BLaER1 treated with 17β-estradiol and CSF1 and Interleukin-3, amounts not matched to agents 10 nM and 100 nM (cell line): ENCODE results near the gene NUDT4.
A peak's percentile ranks its signal among the peaks of the same experiment; 100 is the strongest.
"Not testable (repeated sequence)": the region's sequence is repeated elsewhere in the genome, so short reads cannot be mapped to it uniquely, and the experiment has no call there.

ENCODE experiments used
- H3K27ac ChIP-seq, 11 experiments: shearing (Covaris generic); formaldehyde crosslinking; 2 replicates each; pipeline ENCODE4 v1.8.1; 2022
- H3K27me3 ChIP-seq, 11 experiments: shearing (Covaris generic); formaldehyde crosslinking; 2 replicates each; pipeline ENCODE4 v1.8.1; 2022
- H3K36me3 ChIP-seq, 11 experiments: shearing (Covaris generic); formaldehyde crosslinking; 2 replicates each; pipeline ENCODE4 v1.8.1; 2022
- H3K4me1 ChIP-seq, 10 experiments: shearing (Covaris generic); formaldehyde crosslinking; 2 replicates each; pipeline ENCODE4 v1.8.1; 2022
- H3K4me2 ChIP-seq, 11 experiments: shearing (Covaris generic); formaldehyde crosslinking; 2 replicates each; pipeline ENCODE4 v1.8.1; 2022
- H3K4me3 ChIP-seq, 10 experiments: shearing (Covaris generic); formaldehyde crosslinking; 2 replicates each; pipeline ENCODE4 v1.8.1; 2022
- H3K9ac ChIP-seq, 11 experiments: shearing (Covaris generic); formaldehyde crosslinking; 2 replicates each; pipeline ENCODE4 v1.8.1; 2022
- H3K9me3 ChIP-seq, 11 experiments: shearing (Covaris generic); formaldehyde crosslinking; replicated peaks in 1 of 11; 2 replicates each; pipeline ENCODE4 v1.8.1; 2022
- H4K20me1 ChIP-seq, 11 experiments: shearing (Covaris generic); formaldehyde crosslinking; 2 replicates each; pipeline ENCODE4 v1.8.1; 2022
- Cebpa-rat ChIP-seq, 11 experiments: shearing (Covaris generic); IDR thresholded peaks; 2 replicates each; pipeline ENCODE4 v1.8.1; 2022

NUDT4 gene

DNA sequence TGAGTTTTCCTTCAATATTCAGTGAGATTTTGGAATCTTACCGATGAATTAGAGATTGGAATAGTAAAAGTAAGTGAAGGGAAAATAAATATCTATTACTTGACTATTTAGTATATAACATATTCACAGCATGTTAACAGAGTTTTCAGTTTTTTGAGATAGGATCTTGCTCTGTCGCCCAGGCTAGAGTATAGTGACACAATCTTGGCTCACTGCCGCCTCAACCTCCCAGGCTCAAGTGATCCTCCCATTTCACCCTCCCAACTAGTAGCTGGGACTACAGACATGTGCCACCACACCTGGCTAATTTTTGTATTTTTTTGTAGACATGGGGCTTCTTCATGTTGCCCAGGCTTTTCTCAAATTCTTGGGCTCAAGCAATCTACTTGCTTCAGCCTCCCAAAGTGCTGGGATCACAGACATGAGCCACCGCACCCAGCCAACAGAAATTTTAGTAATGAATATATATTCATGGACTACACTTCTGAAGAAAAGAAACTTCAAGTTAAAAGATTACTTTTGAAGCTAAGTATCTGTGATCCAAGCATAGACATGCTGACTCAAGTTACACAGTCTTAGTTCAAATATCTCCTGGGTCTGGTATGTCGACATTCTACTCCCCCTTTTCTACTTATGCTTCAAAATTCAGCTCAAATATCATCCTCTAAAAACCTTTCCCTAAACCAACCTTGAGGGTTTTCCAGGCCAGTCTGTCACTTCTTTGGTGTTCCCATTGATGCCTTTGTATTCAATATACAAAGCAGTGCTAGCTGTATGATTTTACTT is 50.2 kb downstream of the NUDT4 start:
- TF ChIP-seq Cebpa-rat (IDR thresholded peaks at IDR 0.05) = no peak
- H3K4me1 ChIP-seq = peaks cover 41 to 72% (median 49%) of the 10 kb centered on the region in 10 experiments
- peaks cover 0 to 32% (median under 1%) of the 10 kb centered on the region in 11 experiments; a peak in 5 of 22 replicates for H3K36me3 ChIP-seq
- no peaks in the 10 kb centered on the region for H3K27me3 ChIP-seq
- H3K27ac ChIP-seq = no peak overlapping the region
- H3K4me2 ChIP-seq = peak overlapping the region in 5 of 11 experiments; percentile 5 to 81 (median 66); a peak in 6 of 22 replicates
- H3K9ac ChIP-seq = no peak overlapping the region
- no peaks in the 10 kb centered on the region for H3K9me3 ChIP-seq
- peaks cover 94 to 100% (median 100%) of the 10 kb centered on the region in 11 experiments for H4K20me1 ChIP-seq
- no peak overlapping the region for H3K4me3 ChIP-seq

DNA sequence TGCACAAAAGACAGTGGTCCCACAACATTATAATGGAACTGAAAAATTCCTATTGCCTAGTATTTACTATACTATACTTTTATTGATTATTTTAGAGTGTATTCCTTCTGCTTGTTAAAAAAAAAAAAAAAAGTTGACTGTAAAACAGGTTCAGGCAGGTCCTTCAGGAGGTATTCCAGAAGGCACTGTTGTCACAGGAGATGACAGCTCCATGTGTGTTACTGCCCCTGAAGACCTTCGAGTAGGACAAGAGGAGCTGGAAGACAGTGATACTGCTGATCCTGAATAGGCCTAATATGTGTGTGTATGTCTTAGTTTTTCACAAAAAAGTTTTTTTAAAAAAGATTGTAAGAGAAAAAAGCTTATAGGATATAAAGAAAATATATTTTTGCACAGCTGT is 51.7 kb downstream of the NUDT4 start:
- Histone ChIP-seq H3K36me3 (peaks cover 0 to 28% (median 0%) of the 10 kb centered on the region in 11 experiments; a peak in 4 of 22 replicates), H3K9me3 (no peaks in the 10 kb centered on the region), H3K27ac (no peak overlapping the region), H3K4me2 (no peak overlapping the region; a peak in 1 of 22 replicates), H3K4me1 (peaks cover 44 to 67% (median 49%) of the 10 kb centered on the region in 10 experiments), H3K9ac (no peak overlapping the region), H3K4me3 (no peak overlapping the region), H3K27me3 (no peaks in the 10 kb centered on the region), H4K20me1 (peaks cover 94 to 100% (median 100%) of the 10 kb centered on the region in 11 experiments)
- TF ChIP-seq Cebpa-rat (IDR thresholded peaks at IDR 0.05) = no peak

DNA sequence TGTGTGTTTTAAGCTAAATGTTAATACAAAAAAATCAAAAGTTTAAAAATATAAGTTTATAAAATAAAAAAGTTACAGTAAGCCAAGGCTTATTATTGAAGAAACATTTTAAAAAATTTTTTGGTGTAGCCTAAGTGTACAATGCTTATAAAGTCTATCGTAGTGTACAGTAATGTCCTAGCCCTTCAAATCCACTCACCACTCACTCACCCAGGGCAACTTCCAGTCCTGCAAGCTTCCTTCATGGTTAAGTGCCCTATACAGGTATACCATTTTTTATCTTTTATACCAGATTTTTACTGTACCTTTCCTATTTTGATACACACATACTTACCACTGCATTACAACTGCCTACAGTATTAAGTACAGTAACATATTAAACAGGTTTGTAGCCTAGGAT is 52.1 kb downstream of the NUDT4 start:
- peaks cover 94 to 100% (median 100%) of the 10 kb centered on the region in 11 experiments for H4K20me1 ChIP-seq
- H3K4me2 ChIP-seq = 0 out of 22 replicates have a peak overlapping the region, but pooled peaks of 1 of the 11 experiments have one; percentile 3
- H3K4me3 ChIP-seq = no peak overlapping the region
- H3K4me1 ChIP-seq = peaks cover 47 to 67% (median 52%) of the 10 kb centered on the region in 10 experiments
- no peak overlapping the region for H3K27ac ChIP-seq
- no peaks in the 10 kb centered on the region for H3K9me3 ChIP-seq
- no peaks in the 10 kb centered on the region for H3K27me3 ChIP-seq
- TF ChIP-seq Cebpa-rat (IDR thresholded peaks at IDR 0.05) = no peak
- H3K9ac ChIP-seq = no peak overlapping the region
- peaks cover 0 to 28% (median 0%) of the 10 kb centered on the region in 11 experiments; a peak in 3 of 22 replicates for H3K36me3 ChIP-seq

DNA sequence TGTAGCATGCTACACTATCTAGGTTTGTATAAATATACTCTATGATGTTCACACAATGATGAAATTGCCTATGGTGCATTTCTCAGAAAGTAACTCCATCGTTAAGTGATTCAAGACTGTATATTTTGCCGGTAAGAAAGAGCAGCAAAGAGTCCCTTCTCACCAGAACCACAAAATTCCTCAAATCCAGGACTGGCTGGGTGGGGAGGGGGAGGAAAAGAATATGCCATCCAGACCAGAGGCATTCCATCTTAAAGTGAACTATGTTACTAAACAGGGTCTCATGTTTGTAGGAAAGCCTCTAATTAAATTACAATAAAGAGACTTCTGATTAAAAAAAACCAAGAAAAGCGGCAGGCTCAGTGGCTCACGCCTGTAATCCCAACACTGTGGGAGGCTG is 52.6 kb downstream of the NUDT4 start:
- Histone ChIP-seq H3K4me1 (peaks cover 47 to 67% (median 53%) of the 10 kb centered on the region in 10 experiments), H3K36me3 (peaks cover 0 to 28% (median 0%) of the 10 kb centered on the region in 11 experiments; a peak in 3 of 22 replicates), H3K4me3 (no peak overlapping the region), H3K27me3 (no peaks in the 10 kb centered on the region), H4K20me1 (peaks cover 94 to 100% (median 100%) of the 10 kb centered on the region in 11 experiments), H3K9me3 (no peaks in the 10 kb centered on the region), H3K4me2 (peak overlapping the region in 1 of 11 experiments; percentile 3; a peak in 1 of 22 replicates), H3K9ac (no peak overlapping the region), H3K27ac (no peak overlapping the region)
- TF ChIP-seq Cebpa-rat (IDR thresholded peaks at IDR 0.05) = no peak

DNA sequence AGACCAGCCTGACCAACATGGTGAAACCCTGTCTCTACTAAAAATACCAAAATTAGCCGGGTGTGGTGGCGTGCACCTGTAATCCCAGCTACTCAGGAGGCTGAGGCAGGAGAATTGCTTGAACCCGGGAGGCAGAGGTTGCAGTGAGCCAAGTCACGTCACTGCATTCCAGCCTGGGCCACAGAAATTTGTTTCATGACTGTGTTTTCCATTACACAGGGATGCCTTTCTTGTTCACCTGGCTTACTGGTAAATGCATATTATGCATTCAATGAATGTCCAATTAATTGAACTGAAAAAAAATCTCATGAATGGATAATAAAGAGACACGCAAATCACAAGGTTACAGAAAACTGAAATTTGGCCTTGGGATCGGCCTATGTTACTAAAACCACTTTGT is 54.3 kb downstream of the NUDT4 start:
- H3K4me3 ChIP-seq, H3K27me3 ChIP-seq, H3K9me3 ChIP-seq, H3K4me2 ChIP-seq, H3K27ac ChIP-seq, H3K9ac ChIP-seq: not testable (repeated sequence)
- Histone ChIP-seq H3K36me3 (peaks cover 0 to 28% (median under 1%) of the 10 kb centered on the region in 11 experiments; a peak in 5 of 22 replicates), H4K20me1 (peaks cover 91 to 100% (median 100%) of the 10 kb centered on the region in 11 experiments), H3K4me1 (peaks cover 47 to 67% (median 53%) of the 10 kb centered on the region in 10 experiments)

DNA sequence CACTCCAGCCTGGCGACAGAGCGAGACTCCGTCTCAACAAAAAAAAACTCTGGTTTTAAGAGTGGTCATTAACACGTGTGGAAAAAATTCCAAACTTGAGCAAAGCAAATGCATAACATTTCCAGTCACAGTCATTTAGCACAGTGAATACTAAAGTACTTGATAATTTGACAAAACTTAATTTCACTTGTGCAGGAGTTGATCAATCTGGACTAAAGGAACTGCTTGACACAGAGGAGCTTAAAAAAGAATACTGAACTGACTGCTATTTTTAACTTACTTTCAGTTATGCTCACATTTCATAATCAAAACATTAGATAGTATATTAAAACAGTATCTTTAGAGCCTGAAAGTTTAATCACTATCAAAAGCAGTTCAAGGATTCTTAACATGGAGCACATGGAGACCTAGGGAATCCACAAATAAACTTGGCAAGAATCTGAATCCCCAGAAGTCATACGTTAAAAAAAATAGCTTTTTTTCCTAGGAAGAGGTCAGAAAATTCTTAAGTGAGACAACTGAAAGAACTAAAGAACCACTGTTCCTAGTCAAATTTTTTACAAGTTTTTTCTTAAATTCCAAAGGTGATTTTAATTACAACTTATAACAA is 56.6 kb downstream of the NUDT4 start:
- Histone ChIP-seq H3K9ac (peak overlapping the region; percentile 19 to 67 (median 50); a peak in 17 of 22 replicates), H3K9me3 (no peaks in the 10 kb centered on the region), H3K27ac (peak overlapping the region in 10 of 11 experiments; percentile 4 to 65 (median 62); a peak in 18 of 22 replicates), H3K4me2 (peak overlapping the region; percentile 58 to 92 (median 84)), H3K36me3 (peaks cover 0 to 14% (median 3%) of the 10 kb centered on the region in 11 experiments; a peak in 5 of 22 replicates), H4K20me1 (peaks cover 91 to 100% (median 100%) of the 10 kb centered on the region in 11 experiments), H3K4me3 (peak overlapping the region in 4 of 10 experiments; percentile 12 to 32 (median 26); a peak in 4 of 20 replicates), H3K4me1 (peaks cover 55 to 71% (median 61%) of the 10 kb centered on the region in 10 experiments), H3K27me3 (no peaks in the 10 kb centered on the region)
- TF ChIP-seq Cebpa-rat (IDR thresholded peaks at IDR 0.05) = no peak

DNA sequence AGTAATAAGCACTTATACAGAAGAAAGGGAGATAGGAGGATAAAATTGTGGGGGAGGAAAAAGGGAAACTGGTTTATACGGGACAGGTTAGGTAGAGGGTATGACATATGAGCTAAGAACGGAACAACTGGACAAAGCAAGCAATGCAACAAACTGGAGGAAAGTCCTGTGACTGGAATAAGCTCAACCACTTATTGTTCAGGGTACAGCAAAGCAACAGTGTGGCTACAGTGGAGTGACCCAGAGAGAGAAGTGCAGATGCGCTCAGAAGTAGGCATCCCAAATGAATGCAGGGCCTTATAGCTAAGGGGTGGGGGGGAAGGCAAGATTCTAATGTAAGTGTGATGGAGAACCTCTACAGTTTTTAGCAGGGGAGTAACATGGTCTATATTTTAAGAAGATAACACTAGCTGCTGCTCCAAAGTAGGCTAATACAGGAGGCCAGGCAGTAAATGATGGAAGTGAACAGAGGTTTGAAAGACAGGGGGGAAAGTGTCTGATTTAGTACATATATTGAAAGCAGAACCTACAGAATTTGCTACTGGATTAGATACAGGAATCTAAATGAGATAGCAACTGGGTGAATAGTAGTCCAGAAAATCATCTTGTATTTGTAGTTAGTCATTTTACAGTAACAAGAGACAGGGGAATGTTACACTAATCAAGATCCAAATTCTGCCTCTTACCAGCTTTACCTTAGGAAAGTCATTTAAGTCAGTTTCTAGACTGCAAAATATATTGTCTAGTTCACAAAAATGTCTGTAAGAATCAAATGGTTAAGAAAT is 60.7 kb downstream of the NUDT4 start:
- Histone ChIP-seq H3K36me3 (peaks cover 0 to 8% (median 0%) of the 10 kb centered on the region in 11 experiments; a peak in 4 of 22 replicates), H3K27me3 (no peaks in the 10 kb centered on the region), H3K4me3 (no peak overlapping the region), H3K9me3 (no peaks in the 10 kb centered on the region), H3K9ac (peak overlapping the region in 1 of 11 experiments; percentile 99; a peak in 1 of 22 replicates), H3K4me2 (peak overlapping the region; percentile 42 to 92 (median 85); a peak in 21 of 22 replicates), H3K4me1 (peaks cover 71 to 81% (median 78%) of the 10 kb centered on the region in 10 experiments), H3K27ac (no peak overlapping the region), H4K20me1 (peaks cover 71 to 82% (median 80%) of the 10 kb centered on the region in 11 experiments)
- no peak for TF ChIP-seq Cebpa-rat (IDR thresholded peaks at IDR 0.05)

DNA sequence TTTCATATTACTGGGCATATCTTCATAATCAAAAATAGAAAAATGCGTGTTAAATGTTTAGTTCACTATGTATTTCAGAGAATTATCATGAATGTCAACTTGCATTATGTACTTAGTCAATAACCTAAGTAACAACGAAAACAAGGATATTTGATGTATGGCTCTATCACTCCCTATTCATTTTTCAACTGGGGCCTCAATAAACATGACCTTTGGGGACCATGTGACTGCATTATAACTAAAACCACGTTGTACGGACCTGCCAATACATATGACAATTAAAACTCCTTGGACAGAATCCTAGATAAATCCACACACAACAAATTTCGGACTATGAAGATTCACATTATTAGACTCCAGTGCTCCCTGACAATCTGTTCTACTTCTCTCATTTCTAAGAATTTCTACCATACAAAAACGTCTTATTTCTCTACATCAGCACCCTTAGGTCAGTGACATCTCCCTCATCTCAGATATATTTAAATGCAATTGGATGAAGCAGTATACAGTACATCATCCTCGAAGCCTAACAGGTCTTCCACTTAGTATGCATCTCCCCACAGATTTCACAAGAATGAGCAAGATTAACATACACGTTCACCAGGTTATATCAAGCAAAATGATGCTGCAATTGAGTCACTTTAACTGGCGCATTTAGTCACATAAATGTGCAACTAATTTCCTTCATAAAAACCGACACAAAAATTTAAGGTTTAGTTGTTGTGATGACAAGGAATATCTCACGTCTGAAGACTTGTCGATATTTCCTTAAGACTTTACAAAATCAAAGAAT is 62.5 kb downstream of the NUDT4 start:
- Histone ChIP-seq H3K4me2 (peak overlapping the region; percentile 76 to 92 (median 86)), H3K4me1 (peaks cover 55 to 63% (median 62%) of the 10 kb centered on the region in 10 experiments), H3K9me3 (no peaks in the 10 kb centered on the region), H3K27ac (peak overlapping the region; percentile 96 to 100 (median 99); a peak in 21 of 22 replicates), H3K36me3 (peaks cover 0 to 8% (median 0%) of the 10 kb centered on the region in 11 experiments; a peak in 4 of 22 replicates), H3K27me3 (no peaks in the 10 kb centered on the region), H3K9ac (peak overlapping the region; percentile 95 to 100 (median 99)), H3K4me3 (peak overlapping the region; percentile 91 to 100 (median 97)), H4K20me1 (peaks cover 54 to 64% (median 63%) of the 10 kb centered on the region in 11 experiments)
- no peak for TF ChIP-seq Cebpa-rat (IDR thresholded peaks at IDR 0.05)
